ENCODE data around the gene NRG2. TPM values are rescaled to one million over a fixed set of nuclear protein-coding genes. Genes with fewer than 3 reads are reported as not detected.

Gene NRG2
- total and polyA plus RNA-seq, 2 of the 4 experiments (the other 2 are of a cell fraction) = 0.18 TPM; not detected in 1

- Histone ChIP-seq H3K4me2 (ENCODE audit: low read depth, low read length) (no peak overlapping the region), H4K8ac (ENCODE audit: low read depth in 2 of 2, low read length in 2 of 2) (no peak overlapping the region), H3K18ac (ENCODE audit: low read depth, low read length) (no peak overlapping the region), H2BK5ac (ENCODE audit: low read depth, low read length, poor library complexity, severe bottlenecking) (no peak overlapping the region), H3K14ac (replicated peaks; ENCODE audit: low read depth, low read length) (no peak overlapping the region), H2BK15ac (ENCODE audit: low read depth, low read length) (no peak overlapping the region), H3K27me3 (ENCODE audit: control insufficient read depth, insufficient read depth, low read length) (peaks cover 47% of the 10 kb centered on the region), H3K27ac (ENCODE audit: insufficient read depth, low read length) (no peak overlapping the region), H3K79me1 (ENCODE audit: low read depth in 1 of 2, low read length in 2 of 2) (no peaks in the 10 kb centered on the region), H3K4ac (ENCODE audit: low read depth, low read length) (no peak overlapping the region), H2AK9ac (replicated peaks; ENCODE audit: low read depth, low read length, poor library complexity) (no peak overlapping the region), H3K4me3 (ENCODE audit: insufficient read depth, low read depth, low read length) (no peak overlapping the region), H3K56ac (ENCODE audit: extremely low read depth, insufficient read depth, low read length) (no peak overlapping the region), H2BK120ac (ENCODE audit: low read depth, low read length) (no peak overlapping the region), H2BK20ac (ENCODE audit: low read depth, low read length) (no peak overlapping the region), H3K23ac (ENCODE audit: low read depth, low read length) (no peak overlapping the region), H3K9me3 (ENCODE audit: control insufficient read depth, insufficient read depth, low read length) (no peaks in the 10 kb centered on the region), H4K5ac (ENCODE audit: low read depth, low read length) (no peak overlapping the region), H2AFZ (replicated peaks; ENCODE audit: low read length, poor library complexity) (no peak overlapping the region), H4K91ac (ENCODE audit: insufficient read depth, low read depth, low read length) (no peak overlapping the region), H3K36me3 (ENCODE audit: control insufficient read depth, insufficient read depth, low read length) (no peaks in the 10 kb centered on the region), H2AK5ac (ENCODE audit: low read depth, low read length) (no peak overlapping the region), H4K20me1 (ENCODE audit: insufficient read depth, low read length) (no peaks in the 10 kb centered on the region), H3K9ac (ENCODE audit: low read depth, low read length) (no peak overlapping the region), H3K9me1 (ENCODE audit: insufficient read depth, low read length) (no peaks in the 10 kb centered on the region), H3K4me1 (ENCODE audit: control insufficient read depth, insufficient read depth, low read length) (no peaks in the 10 kb centered on the region)
- ChIA-PET CTCF (no interaction called here), POLR2A (ENCODE audit: unreplicated experiment) (no interaction called here)
- in situ Hi-C loops (cut with MboI; ENCODE audit: low sequenced_read_pairs) = no loop called here
- WGBS, 2 experiments (ENCODE audit: extremely low coverage in 2 of 2, insufficient read length in 1 of 2) = no CpG with 5 or more reads among the region's 2 CpGs
- intact Hi-C loops (cut with micrococcal nuclease) = no loop called here
- BruUV-seq (replicated peaks) = no TSS peak
- DNase-seq = no peak
- ATAC-seq (ENCODE audit: low read depth) = no peak
- dilution Hi-C loops (cut with HindIII; ENCODE audit: low sequenced_read_pairs, unreplicated experiment) = no loop called here
- TF ChIP-seq MAFK (IDR thresholded peaks at IDR 0.05; ENCODE audit: low read depth, low read length) (no peak), FOS (IDR thresholded peaks at IDR 0.05; ENCODE audit: low read depth, low read length) (no peak), USF2 (IDR thresholded peaks at IDR 0.05; ENCODE audit: low read depth, low read length) (no peak), CHD1 (IDR thresholded peaks at IDR 0.05; ENCODE audit: low read depth, low read length) (no peak), CTCF (conservative IDR thresholded peaks at IDR 0.05; ENCODE audit: low read depth, low read length) (no peak), NFE2L2 (IDR thresholded peaks at IDR 0.05; ENCODE audit: low read depth, low read length) (no peak), RAD21 (IDR thresholded peaks at IDR 0.05; ENCODE audit: low read length) (no peak), MAZ (IDR thresholded peaks at IDR 0.05; ENCODE audit: borderline replicate concordance, low read depth, low read length) (no peak), MXI1 (IDR thresholded peaks at IDR 0.05; ENCODE audit: borderline replicate concordance, low read depth, low read length) (no peak), RCOR1 (IDR thresholded peaks at IDR 0.05; ENCODE audit: insufficient replicate concordance, low read length) (no peak), CEBPB (IDR thresholded peaks at IDR 0.05; ENCODE audit: low read depth, low read length) (no peak), POLR2A (IDR thresholded peaks at IDR 0.05; ENCODE audit: low read depth, low read length) (no peak), RFX5 (IDR thresholded peaks at IDR 0.05; ENCODE audit: low read depth, low read length) (no peak), ELK1 (IDR thresholded peaks at IDR 0.05; ENCODE audit: borderline replicate concordance, low read depth, low read length) (no peak), BHLHE40 (IDR thresholded peaks at IDR 0.05; ENCODE audit: low read depth, low read length) (no peak), SMC3 (IDR thresholded peaks at IDR 0.05; ENCODE audit: low read depth, low read length) (no peak)
Measured at GRCh38 chr5:140032296-140032695, 10.8 kb downstream of the NRG2 start.

Measured in IMR-90 (cell line).